GM19468 (cell line): Measurements from ENCODE around the gene ARHGAP8.
"Not testable (repeated sequence)": the region's sequence is repeated elsewhere in the genome, so short reads cannot be mapped to it uniquely, and the experiment has no call there.

Experiments
- ATAC-seq: cut with Tn5 transposase; IDR thresholded peaks from one replicate; pipeline ENCODE4 v1.9.1; 2021; ENCODE audit warnings: mild to moderate bottlenecking, moderate library complexity, moderate number of reproducible peaks; ENCODE audit not compliant: unreplicated experiment; ENCODE audit errors: extremely low read depth

Gene ARHGAP8

GRCh38 chr22:44797181-44797725 lies 44.9 kb downstream of the ARHGAP8 start:
- ATAC-seq = no peak

DNA sequence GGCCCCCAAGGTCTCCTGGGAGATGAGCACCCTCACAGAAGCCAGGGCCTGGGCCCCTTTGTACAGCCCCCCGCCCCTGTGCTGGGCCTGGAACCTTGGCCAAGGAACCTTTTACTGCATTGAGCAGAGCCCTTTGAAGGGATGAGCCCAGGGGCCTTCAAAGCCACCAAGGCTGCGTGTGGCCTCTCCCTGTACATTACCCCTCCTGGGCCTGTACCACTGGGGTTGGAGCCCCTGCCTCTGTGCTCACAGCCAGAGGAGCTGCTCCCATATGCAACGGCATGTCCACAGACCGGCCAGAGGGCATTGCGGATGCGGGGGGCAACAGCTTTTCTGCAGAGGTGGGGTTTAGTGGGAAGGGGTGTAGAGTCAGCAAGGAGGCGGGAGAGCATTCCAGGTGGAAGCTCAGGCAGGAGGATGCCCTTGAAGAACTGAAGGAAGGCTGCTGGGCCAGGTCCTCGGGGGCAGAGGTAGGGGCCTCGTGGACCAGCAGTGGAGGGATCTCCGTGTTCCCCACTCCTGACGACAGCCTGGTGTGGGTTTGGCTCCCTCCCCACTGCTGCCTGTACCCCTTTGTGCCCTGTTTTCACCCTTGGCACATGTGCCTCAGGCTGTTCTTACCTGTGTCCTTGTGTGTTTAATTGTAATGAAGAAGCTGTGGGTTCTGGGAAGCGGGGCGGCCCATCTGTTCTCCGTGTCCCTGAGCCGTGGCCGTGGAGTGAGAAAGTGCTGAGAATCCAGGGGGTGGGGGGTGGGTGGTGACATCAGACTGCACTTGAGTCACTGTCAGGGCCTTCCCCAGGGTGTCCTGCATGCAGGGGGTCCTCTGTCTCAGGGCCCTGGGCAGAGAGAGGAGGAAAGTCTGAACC lies 46.9 kb downstream of the ARHGAP8 start:
- no peak for ATAC-seq

DNA sequence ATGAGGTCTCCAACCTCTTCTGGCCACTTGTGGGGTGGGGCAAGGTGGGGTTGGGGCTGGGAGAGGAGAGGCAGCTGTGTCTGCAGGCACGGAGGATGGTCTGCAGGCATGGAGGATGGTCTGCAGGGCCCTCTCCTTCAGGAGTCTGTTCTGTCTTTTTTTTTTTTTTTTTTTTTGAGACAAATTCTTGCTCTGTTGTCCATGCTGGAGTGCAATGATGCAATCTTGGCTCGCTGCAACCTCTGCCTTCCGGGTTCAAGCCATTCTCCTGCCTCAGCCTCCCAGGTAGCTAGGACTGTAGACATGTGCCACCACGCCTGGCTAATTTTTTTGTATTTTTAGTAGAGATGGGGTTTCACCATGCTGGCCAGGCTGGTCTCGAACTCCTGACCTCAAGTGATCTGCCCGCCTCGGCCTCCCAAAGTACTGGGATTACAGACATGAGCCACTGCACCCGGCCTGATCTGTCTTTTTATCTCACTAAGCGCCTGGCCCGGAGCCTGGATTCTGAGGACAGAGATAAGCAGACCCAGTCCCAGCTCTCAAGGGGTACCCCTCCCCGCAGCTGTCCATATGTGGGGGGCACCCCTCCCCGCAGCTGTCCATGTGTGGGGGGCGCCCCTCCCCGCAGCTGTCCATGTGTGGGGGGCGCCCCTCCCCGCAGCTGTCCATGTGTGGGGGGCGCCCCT lies 47.7 kb downstream of the ARHGAP8 start:
- not testable (repeated sequence) for ATAC-seq

- ATAC-seq = no peak
Observed at GRCh38 chr22:44801476-44801875, 49.1 kb downstream of the ARHGAP8 start.

GRCh38 chr22:44802071-44802700 lies 49.8 kb downstream of the ARHGAP8 start:
- no peak for ATAC-seq

DNA sequence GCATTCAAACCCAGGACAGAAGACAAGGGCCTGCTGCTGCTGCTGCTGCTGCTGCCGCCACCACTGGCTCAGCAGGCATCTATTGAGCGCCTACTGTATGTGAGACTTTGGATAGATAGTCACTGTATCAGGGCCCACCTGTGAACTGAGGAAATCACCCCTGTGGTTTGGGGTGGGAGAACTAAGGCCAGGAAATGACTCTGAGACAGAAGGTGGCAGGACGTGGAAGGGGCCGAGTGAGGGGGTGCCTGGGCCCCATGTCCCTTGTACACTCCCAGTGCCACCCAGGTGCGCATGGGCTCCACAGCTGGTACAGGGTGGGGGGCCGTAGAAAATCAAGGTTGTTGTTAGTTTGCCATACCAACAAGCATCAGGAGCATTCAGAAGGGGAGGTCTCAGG lies 50.6 kb downstream of the ARHGAP8 start:
- no peak for ATAC-seq

GRCh38 chr22:44804327-44804726 lies 52.0 kb downstream of the ARHGAP8 start:
- ATAC-seq = no peak

GRCh38 chr22:44805711-44806110 lies 53.3 kb downstream of the ARHGAP8 start:
- ATAC-seq = no peak

GRCh38 chr22:44807232-44807631 lies 54.9 kb downstream of the ARHGAP8 start:
- ATAC-seq = no peak

DNA sequence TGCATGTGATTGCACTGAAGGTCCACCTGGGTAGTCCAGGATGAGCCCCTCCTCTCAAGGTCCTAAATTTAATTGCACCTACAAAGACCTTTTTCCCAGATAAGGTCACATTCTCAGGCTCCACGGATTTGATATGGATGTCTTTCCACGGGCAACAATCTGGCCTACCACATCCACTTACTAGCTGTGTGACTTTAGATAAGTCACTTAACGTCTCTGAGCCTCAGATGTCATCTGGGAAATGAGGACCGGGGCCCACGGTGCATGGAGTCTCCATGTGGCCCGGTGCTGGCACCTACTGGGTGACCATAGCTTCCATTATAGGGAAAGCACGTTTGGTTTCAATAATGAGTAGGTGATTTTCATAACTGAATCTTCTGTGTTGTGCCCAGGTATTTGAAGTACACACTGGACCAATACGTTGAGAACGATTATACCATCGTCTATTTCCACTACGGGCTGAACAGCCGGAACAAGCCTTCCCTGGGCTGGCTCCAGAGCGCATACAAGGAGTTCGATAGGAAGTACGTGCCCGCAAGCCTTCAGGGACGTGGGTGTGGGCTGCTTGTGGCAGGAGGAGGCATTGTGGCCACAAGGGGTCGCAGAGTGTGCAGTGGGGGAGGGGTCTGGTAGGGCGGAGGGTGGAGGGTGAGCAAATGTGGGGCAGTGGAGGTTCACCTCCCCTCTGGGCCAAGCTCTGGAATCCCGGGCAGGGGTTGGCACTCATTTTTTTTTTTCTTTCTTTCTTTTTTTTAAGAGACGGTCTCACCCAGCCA lies 55.7 kb downstream of the ARHGAP8 start:
- ATAC-seq = no peak

GRCh38 chr22:44809456-44809855 lies 57.1 kb downstream of the ARHGAP8 start:
- no peak for ATAC-seq

DNA sequence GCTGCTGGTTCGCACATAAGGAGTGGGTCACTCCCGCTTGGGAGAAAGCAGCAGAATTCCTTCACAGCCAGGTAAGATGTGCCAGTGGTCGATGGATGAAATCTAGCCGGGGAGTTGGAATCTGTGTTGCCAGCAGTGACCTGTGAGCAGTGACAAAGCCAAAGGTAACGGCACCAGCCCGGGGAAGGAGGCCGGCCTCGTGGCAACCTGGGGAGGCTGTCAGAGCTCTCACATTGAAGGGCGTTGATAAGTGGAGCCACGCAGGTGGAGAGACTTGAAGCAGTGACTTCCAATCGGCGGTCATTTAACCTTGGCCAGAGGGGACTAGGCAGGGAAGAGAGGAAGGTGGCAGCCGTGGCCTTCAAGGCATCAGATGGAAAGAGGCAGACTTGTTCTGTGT lies 58.8 kb downstream of the ARHGAP8 start:
- ATAC-seq = no peak

- no peak for ATAC-seq
Observed at GRCh38 chr22:44813416-44813815, 61.0 kb downstream of the ARHGAP8 start.

- no peak for ATAC-seq
Observed at GRCh38 chr22:44814266-44815098, 62.1 kb downstream of the ARHGAP8 start.

DNA sequence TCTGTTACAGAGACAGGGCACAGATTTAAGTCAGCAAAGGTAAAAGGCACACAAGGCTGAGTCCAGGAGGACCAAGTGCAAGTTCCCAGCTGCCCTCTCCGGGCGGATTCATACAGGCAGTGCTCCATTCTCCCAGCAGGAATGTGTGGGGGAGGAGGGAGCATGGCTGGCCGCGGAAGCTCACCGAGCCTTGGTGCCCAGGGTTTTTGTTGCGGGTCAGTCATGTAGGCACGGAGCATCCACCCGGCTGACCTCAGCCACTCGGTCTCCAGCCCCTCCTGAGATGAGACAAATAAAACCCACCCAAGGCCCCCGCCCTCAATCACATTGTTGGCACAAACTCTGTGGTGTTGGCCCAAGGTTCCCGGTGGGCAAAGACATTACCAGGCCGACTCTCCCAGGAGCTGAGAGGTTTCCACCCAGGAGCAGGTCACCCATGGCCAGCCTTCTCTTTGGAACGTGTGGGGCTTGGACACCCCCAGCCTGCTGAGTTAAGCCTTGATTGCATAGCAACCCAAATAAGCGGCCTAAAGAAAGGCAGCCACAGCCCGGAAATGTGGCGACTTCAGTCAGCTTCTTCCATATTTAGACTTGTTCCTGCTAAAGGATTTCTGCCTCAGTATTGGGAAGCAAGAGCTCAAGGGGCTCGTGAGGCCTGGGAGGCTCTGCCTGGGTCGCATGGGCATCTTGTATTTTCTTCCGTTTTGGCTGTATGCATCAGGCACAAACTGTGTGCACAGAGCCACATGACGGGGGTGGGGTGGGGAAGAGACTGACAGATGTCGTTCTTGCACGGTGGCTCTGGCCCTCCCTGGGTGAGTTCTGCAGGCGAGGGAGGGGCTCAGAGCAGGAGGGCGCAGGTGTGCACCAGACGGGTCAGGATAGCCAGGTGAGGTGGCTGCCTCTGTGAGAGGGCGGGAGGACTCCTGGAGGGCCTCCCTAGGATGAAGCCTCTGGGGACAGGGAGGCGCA lies 63.0 kb downstream of the ARHGAP8 start:
- ATAC-seq = no peak

DNA sequence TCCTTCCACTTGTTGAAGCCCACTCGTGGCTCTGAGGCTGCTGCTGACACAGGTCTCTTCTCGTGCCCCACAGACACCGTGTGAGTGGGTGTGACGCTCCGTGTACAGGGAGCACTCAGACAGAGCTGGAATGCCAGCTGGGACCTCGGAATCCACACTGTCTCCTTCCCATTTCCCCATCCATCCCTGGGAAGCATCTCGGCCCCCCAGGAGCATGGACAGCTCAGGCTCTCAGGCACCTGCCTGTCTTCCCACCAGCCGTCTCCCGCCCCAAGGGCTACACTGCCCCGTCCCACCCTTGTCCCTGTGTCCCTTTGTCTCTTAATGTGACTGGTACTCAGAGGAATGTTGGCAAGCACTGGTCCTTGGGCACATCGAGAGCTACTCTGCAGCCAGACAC lies 63.8 kb downstream of the ARHGAP8 start:
- no peak for ATAC-seq

DNA sequence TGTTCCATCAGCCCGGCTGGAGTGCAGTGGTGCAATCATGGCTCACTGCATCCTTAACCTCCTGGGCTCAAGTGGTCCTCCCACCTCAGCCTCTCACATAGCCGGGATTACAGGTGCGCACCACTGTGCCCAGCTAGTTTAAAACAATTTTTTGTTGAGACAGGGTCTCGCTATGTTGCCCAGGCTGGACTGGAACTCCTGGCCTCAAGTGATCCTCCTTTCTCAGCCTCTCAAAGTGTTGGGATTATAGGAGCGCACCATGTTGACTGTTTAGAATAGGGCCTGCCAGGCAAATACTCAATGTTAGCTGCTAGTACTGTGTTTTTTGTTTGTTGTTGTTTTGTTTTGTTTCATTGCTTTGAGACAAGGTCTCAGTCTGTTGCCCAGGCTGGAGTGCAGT lies 66.4 kb downstream of the ARHGAP8 start:
- ATAC-seq = no peak

DNA sequence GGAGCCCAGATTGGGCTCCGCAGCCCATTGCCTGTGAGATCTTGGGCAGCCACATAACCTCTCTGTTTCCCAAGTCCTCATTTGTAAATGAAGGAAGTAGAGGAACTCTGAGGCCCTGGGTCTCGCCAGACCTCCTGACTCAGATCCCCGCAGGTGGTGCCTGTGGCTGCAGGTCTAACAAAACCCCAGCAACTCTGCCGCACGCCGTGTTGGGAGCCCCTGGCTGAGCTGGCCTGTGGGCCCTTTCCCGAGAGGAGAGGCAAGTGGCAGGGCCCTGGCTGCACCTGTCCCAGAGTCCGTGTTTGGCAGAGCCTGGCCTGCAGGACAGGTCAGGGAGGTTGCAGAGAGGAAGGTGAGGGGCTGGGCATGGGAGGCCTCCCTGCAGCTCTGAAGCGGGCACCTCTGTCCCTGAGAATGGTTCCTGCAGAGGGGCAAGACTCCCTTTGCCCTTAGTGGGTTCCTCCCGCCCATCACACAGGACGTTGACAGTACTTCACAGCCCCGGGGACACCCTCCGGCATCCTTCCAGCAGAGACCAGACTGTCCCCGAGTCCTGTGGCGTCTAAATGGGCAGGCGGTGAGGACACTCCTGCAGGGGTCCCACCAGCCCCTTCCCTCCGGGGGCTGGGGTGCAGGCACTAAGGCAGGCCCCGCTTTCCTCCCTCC lies 67.7 kb downstream of the ARHGAP8 start:
- ATAC-seq = no peak
